HepG2 (cell line): ENCODE measurements around the gene SDF2. TPM values are rescaled to one million over a fixed set of nuclear protein-coding genes. Genes with fewer than 3 reads are reported as not detected.

Experiments used
- AKAP8 ChIP-seq: sonication (generic); formaldehyde crosslinking; IDR thresholded peaks from 2 replicates; pipeline ENCODE4 v1.5.1; 2020; ENCODE audit warnings: mild to moderate bottlenecking, missing genetic modification reagents
- ETV5 ChIP-seq: IDR thresholded peaks from 2 replicates; pipeline ENCODE4 v1.6.1; 2018; ENCODE audit warnings: missing biosample characterization, missing genetic modification reagents, inconsistent platforms, borderline replicate concordance
- FOXA1 ChIP-seq, 2 experiments: fragments of 450-650 bp in 1 of 2; sonication (generic) in 1 of 2; formaldehyde crosslinking in 1 of 2; IDR thresholded peaks; 2 replicates each; pipeline versions ENCODE4 v1.4.0 to v1.6.1; 2016 to 2020; ENCODE audit warnings: missing genetic modification reagents in 1 of 2
- FOXM1 ChIP-seq: sonication (generic); formaldehyde crosslinking; IDR thresholded peaks from 2 replicates; pipeline ENCODE4 v1.5.0; 2020; ENCODE audit warnings: missing genetic modification reagents
- HNRNPL ChIP-seq: fragments of 200-400 bp; formaldehyde crosslinking; IDR thresholded peaks from 2 replicates; pipeline ENCODE4 v1.6.1; 2017; ENCODE audit warnings: mild to moderate bottlenecking, low read depth, low read length
- MAX ChIP-seq: IDR thresholded peaks from 2 replicates; pipeline ENCODE4 v1.6.1; 2012; ENCODE audit warnings: inconsistent platforms
- NFE2L1 ChIP-seq: sonication (generic); formaldehyde crosslinking; IDR thresholded peaks from 2 replicates; pipeline ENCODE4 v1.4.0; 2020; ENCODE audit warnings: missing genetic modification reagents, mild to moderate bottlenecking, borderline replicate concordance
- NFKBIZ ChIP-seq: IDR thresholded peaks from 2 replicates; pipeline ENCODE4 v1.6.1; 2018; ENCODE audit warnings: missing genetic modification reagents, missing compliant biosample characterization
- POLR2A ChIP-seq, 2 experiments: IDR thresholded peaks; 2 replicates each; pipeline ENCODE4 v1.6.1; 2011; ENCODE audit warnings: low read depth in 2 of 2, low read length in 2 of 2, mild to moderate bottlenecking in 1 of 2, moderate library complexity in 1 of 2; ENCODE audit not compliant: insufficient read depth in 1 of 2
- POLR2G ChIP-seq: fragments of 200-400 bp; formaldehyde crosslinking; IDR thresholded peaks from 2 replicates; pipeline ENCODE4 v1.6.1; 2018; ENCODE audit warnings: mild to moderate bottlenecking, low read depth, low read length, moderate library complexity
- PRMT3 ChIP-seq: sonication (generic); formaldehyde crosslinking; IDR thresholded peaks from 2 replicates; pipeline ENCODE4 v1.8.1; 2022; ENCODE audit warnings: low read depth, mild to moderate bottlenecking, moderate library complexity, missing genetic modification reagents, borderline replicate concordance
- ZBTB42 ChIP-seq: sonication (generic); formaldehyde crosslinking; IDR thresholded peaks from 2 replicates; pipeline ENCODE4 v1.5.0; 2020; ENCODE audit warnings: mild to moderate bottlenecking, missing genetic modification reagents
- ZNF432 ChIP-seq: sonication (generic); formaldehyde crosslinking; IDR thresholded peaks from 2 replicates; pipeline ENCODE4 v1.5.0; 2020; ENCODE audit warnings: missing genetic modification reagents, mild to moderate bottlenecking, borderline replicate concordance
- ZNF441 ChIP-seq: sonication (generic); formaldehyde crosslinking; IDR thresholded peaks from 2 replicates; pipeline ENCODE4 v1.7.0; 2021; ENCODE audit warnings: missing genetic modification reagents, borderline replicate concordance
- ZNF615 ChIP-seq: sonication (generic); formaldehyde crosslinking; IDR thresholded peaks from 2 replicates; pipeline ENCODE4 v1.5.0; 2020; ENCODE audit warnings: mild to moderate bottlenecking, missing genetic modification reagents, borderline replicate concordance
- ZNF629 ChIP-seq: sonication (generic); formaldehyde crosslinking; conservative IDR thresholded peaks from 2 replicates; pipeline ENCODE4 v1.5.0; 2020; ENCODE audit warnings: missing genetic modification reagents
- ZNF749 ChIP-seq: sonication (generic); formaldehyde crosslinking; IDR thresholded peaks from 2 replicates; pipeline ENCODE4 v1.8.0; 2022; ENCODE audit warnings: mild to moderate bottlenecking, missing genetic modification reagents, moderate library complexity, borderline replicate concordance
- ZNF75D ChIP-seq: sonication (generic); formaldehyde crosslinking; IDR thresholded peaks from 2 replicates; pipeline ENCODE4 v1.8.1; 2023; ENCODE audit warnings: missing genetic modification reagents, mild to moderate bottlenecking, borderline replicate concordance
- polyA plus RNA-seq, 8 experiments: library from polyadenylated mRNA; depleted of rRNA in 3 of 8; stranded (reverse) in 7 of 8; unstranded in 1 of 8; fragments of >200 nt; fragmentation: Illumina TruSeq in 4 of 8; extraction: Trizol in 4 of 8; gene quantifications; 2 replicates each; pipeline versions ENCODE4 v1.2.1 to v1.2.3, GENCODE V29; 2011 to 2016; ENCODE audit warnings: low read depth in 4 of 8, missing spikeins in 1 of 8, mixed read lengths in 1 of 8; ENCODE audit not compliant: insufficient read depth in 1 of 8
- total RNA-seq, 5 experiments: library from RNA; depleted of rRNA; stranded (reverse); fragments of >200 nt; fragmentation: Illumina TruSeq; extraction: Trizol; gene quantifications; 2 replicates each; pipeline ENCODE4 v1.2.3, GENCODE V29; 2016; ENCODE audit warnings: low read depth in 1 of 5
- TF ChIP-seq, protein P1 (sequence below): sonication (generic); formaldehyde crosslinking; conservative IDR thresholded peaks from 2 replicates; pipeline ENCODE4 v1.8.1; 2023; ENCODE audit warnings: missing genetic modification reagents
- TF ChIP-seq, protein P2 (sequence below): sonication (generic); formaldehyde crosslinking; IDR thresholded peaks from 2 replicates; pipeline ENCODE4 v1.4.0; 2020; ENCODE audit warnings: missing genetic modification reagents
- TF ChIP-seq, protein P3 (sequence below): sonication (generic); formaldehyde crosslinking; conservative IDR thresholded peaks from 2 replicates; pipeline ENCODE4 v1.4.0; 2020; ENCODE audit warnings: mild to moderate bottlenecking, missing genetic modification reagents, moderate library complexity

Gene SDF2
- total and polyA plus RNA-seq, 2 of the 13 experiments (the other 11 are each of a cell fraction or from before 2014, with no cell fraction given) = 58.2 to 58.4 TPM

DNA sequence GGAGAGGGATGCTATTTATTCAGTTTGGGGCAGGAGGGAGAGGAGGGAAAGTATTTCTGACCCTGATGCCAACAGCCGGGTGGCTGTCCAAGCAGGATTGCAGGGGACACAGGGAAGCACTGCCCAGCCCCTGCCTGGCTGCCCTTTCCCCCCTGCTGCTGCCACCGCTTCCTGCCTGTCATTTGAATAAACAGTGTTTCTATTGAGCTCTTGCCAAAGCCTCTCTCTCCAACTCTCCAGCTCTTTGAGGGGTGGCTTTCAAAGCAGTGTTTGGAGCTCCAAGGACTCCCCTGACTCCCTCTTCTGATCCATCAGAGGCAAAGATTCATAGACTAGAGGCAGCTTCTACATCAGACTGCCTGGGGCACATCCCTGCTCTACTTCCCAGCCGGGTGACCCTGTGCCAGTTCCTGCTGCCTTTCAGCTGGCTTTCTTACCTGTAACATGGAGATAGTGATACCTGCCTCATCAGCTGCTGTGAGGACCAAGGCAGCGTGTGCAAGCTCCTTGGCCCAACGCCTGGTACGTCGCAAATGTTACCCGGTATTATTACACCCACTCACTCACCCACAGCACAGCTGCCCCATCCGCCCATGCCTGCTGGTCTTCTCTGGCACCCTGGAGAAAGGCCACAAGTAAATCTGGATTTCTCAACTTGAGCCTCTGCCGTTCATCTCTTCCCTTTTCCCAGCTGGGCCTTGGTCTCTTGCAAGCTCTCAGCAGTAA, 40.5 kb upstream of the SDF2 start (continued):
- TF ChIP-seq ZNF75D (CRISPR knock-in tag) = no peak
- no peak for TF ChIP-seq POLR2A (IDR thresholded peaks at IDR 0.05; ENCODE audit: insufficient read depth in 1 of 2, low read depth in 2 of 2, low read length in 2 of 2)
- TF ChIP-seq FOXA1 (IDR thresholded peaks at IDR 0.05) = no peak
- peak; percentile 39; the same call in 1 of the 2 replicates for TF ChIP-seq FOXA1 (CRISPR knock-in tag; IDR thresholded peaks at IDR 0.05)
- no peak for TF ChIP-seq NFE2L1
- TF ChIP-seq FOXM1 (CRISPR knock-in tag) = no peak
- TF ChIP-seq ZNF749 (CRISPR knock-in tag) = no peak
- TF ChIP-seq MAX = peak; percentile 24; the same call in 1 of the 2 replicates
- no peak for TF ChIP-seq ZNF615 (CRISPR knock-in tag)
- peak; percentile 91 for TF ChIP-seq HNRNPL
- no peak for TF ChIP-seq ZNF441 (CRISPR knock-in tag)
- no peak for TF ChIP-seq ZNF432
- TF ChIP-seq AKAP8 (CRISPR knock-in tag) = no peak
- TF ChIP-seq, protein P1, sequence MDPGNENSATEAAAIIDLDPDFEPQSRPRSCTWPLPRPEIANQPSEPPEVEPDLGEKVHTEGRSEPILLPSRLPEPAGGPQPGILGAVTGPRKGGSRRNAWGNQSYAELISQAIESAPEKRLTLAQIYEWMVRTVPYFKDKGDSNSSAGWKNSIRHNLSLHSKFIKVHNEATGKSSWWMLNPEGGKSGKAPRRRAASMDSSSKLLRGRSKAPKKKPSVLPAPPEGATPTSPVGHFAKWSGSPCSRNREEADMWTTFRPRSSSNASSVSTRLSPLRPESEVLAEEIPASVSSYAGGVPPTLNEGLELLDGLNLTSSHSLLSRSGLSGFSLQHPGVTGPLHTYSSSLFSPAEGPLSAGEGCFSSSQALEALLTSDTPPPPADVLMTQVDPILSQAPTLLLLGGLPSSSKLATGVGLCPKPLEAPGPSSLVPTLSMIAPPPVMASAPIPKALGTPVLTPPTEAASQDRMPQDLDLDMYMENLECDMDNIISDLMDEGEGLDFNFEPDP (CRISPR knock-in tag) = no peak
- TF ChIP-seq ZNF629 (CRISPR knock-in tag) = no peak
- TF ChIP-seq, protein P2, sequence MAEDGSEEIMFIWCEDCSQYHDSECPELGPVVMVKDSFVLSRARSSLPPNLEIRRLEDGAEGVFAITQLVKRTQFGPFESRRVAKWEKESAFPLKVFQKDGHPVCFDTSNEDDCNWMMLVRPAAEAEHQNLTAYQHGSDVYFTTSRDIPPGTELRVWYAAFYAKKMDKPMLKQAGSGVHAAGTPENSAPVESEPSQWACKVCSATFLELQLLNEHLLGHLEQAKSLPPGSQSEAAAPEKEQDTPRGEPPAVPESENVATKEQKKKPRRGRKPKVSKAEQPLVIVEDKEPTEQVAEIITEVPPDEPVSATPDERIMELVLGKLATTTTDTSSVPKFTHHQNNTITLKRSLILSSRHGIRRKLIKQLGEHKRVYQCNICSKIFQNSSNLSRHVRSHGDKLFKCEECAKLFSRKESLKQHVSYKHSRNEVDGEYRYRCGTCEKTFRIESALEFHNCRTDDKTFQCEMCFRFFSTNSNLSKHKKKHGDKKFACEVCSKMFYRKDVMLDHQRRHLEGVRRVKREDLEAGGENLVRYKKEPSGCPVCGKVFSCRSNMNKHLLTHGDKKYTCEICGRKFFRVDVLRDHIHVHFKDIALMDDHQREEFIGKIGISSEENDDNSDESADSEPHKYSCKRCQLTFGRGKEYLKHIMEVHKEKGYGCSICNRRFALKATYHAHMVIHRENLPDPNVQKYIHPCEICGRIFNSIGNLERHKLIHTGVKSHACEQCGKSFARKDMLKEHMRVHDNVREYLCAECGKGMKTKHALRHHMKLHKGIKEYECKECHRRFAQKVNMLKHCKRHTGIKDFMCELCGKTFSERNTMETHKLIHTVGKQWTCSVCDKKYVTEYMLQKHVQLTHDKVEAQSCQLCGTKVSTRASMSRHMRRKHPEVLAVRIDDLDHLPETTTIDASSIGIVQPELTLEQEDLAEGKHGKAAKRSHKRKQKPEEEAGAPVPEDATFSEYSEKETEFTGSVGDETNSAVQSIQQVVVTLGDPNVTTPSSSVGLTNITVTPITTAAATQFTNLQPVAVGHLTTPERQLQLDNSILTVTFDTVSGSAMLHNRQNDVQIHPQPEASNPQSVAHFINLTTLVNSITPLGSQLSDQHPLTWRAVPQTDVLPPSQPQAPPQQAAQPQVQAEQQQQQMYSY (CRISPR knock-in tag) = no peak
- TF ChIP-seq PRMT3 (CRISPR knock-in tag) = no peak
- 0 out of 2 replicates have a peak, but pooled peaks have one; percentile 31 for TF ChIP-seq POLR2G
- TF ChIP-seq NFKBIZ = no peak
- TF ChIP-seq ZBTB42 = no peak
- peak; percentile 56; the same call in 1 of the 2 replicates for TF ChIP-seq ETV5
- TF ChIP-seq, protein P3, sequence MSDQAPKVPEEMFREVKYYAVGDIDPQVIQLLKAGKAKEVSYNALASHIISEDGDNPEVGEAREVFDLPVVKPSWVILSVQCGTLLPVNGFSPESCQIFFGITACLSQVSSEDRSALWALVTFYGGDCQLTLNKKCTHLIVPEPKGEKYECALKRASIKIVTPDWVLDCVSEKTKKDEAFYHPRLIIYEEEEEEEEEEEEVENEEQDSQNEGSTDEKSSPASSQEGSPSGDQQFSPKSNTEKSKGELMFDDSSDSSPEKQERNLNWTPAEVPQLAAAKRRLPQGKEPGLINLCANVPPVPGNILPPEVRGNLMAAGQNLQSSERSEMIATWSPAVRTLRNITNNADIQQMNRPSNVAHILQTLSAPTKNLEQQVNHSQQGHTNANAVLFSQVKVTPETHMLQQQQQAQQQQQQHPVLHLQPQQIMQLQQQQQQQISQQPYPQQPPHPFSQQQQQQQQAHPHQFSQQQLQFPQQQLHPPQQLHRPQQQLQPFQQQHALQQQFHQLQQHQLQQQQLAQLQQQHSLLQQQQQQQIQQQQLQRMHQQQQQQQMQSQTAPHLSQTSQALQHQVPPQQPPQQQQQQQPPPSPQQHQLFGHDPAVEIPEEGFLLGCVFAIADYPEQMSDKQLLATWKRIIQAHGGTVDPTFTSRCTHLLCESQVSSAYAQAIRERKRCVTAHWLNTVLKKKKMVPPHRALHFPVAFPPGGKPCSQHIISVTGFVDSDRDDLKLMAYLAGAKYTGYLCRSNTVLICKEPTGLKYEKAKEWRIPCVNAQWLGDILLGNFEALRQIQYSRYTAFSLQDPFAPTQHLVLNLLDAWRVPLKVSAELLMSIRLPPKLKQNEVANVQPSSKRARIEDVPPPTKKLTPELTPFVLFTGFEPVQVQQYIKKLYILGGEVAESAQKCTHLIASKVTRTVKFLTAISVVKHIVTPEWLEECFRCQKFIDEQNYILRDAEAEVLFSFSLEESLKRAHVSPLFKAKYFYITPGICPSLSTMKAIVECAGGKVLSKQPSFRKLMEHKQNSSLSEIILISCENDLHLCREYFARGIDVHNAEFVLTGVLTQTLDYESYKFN = no peak; the same call in 1 of the 2 replicates
